GM12874 (cell line): ENCODE results near the gene NUDT3.

Source experiments
- CTCF ChIP-seq: IDR thresholded peaks from 2 replicates; pipeline ENCODE4 v1.5.1; 2011; ENCODE audit warnings: low read depth, mild to moderate bottlenecking, control low read depth, low read length, moderate library complexity; ENCODE audit not compliant: insufficient read depth

Gene NUDT3

GRCh38 chr6:34391473-34391785 is 1.0 kb downstream of the NUDT3 start:
- no peak for TF ChIP-seq CTCF

- no peak for TF ChIP-seq CTCF
Observed at GRCh38 chr6:34390531-34391472, 1.7 kb downstream of the NUDT3 start.

- no peak for TF ChIP-seq CTCF
Observed at GRCh38 chr6:34389034-34389433, 3.4 kb downstream of the NUDT3 start.

GRCh38 chr6:34388421-34388820 is 4.0 kb downstream of the NUDT3 start:
- TF ChIP-seq CTCF, result no peak

- TF ChIP-seq CTCF, result no peak
Observed at GRCh38 chr6:34386316-34387137, 5.9 kb downstream of the NUDT3 start.

GRCh38 chr6:34385793-34386195 is 6.7 kb downstream of the NUDT3 start:
- no peak for TF ChIP-seq CTCF

- TF ChIP-seq CTCF, result no peak
Observed at GRCh38 chr6:34384321-34385153, 7.9 kb downstream of the NUDT3 start.
